ENCODE results near the gene PRKAR1B.

Gene PRKAR1B

DNA sequence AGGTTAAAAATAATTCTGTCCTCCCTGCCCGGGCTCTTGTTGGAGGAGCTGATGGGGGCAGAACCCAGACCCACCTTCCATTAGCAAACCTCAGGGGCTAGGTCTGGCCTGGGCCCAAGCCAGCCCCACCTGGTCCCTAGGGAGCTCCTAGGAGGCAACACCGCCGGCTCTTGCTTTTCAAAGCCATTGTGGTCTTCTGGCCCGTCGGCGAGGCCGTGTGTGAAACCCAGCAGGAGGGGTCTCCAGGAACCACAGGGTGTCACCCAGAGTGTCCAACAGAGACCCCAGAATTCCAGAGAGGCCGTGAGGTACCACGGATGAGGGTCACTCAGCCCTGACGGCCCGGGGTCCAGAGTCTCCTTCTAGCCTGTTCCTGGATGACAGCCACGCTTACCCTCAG lies 190.8 kb downstream of the PRKAR1B start:
- H3K9me3 ChIP-seq (ENCODE audit: control insufficient read depth, insufficient read depth, low read depth, low read length): no peaks in the 10 kb centered on the region
- no peak overlapping the region for H3K9ac ChIP-seq (ENCODE audit: low read length)
- no peaks in the 10 kb centered on the region for H3K27me3 ChIP-seq (ENCODE audit: control insufficient read depth, insufficient read depth, low read length)
- H3K27ac ChIP-seq (ENCODE audit: low read depth, low read length): no peak overlapping the region
- H3K4me3 ChIP-seq (ENCODE audit: low read depth, low read length): no peak overlapping the region
- no peaks in the 10 kb centered on the region for H3K36me3 ChIP-seq (ENCODE audit: control insufficient read depth, insufficient read depth, low read length)
- H3K4me1 ChIP-seq (ENCODE audit: control insufficient read depth, insufficient read depth, low read length): peaks cover 26% of the 10 kb centered on the region

DNA sequence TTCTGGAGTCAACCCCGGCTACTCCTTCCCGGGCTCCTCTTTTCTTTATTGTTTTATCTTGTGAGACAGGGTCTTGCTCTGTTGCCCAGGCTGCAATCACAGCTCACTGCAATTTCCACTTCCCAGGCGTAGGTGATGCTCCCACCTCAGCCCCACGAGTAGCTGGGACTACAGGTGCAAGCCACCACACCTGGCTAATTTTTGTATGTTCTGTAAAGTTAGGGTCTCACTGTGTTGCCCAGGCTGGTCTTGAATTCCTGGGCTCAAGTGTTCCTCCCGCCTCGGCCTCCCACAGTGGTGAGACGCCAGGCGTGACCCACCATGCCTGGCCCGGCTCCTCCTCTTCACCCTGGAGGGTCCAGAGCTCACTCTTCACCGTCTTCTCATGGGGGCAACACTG lies 192.1 kb downstream of the PRKAR1B start:
- Histone ChIP-seq H3K9me3 (ENCODE audit: control insufficient read depth, insufficient read depth, low read depth, low read length) (no peaks in the 10 kb centered on the region), H3K27me3 (ENCODE audit: control insufficient read depth, insufficient read depth, low read length) (no peaks in the 10 kb centered on the region), H3K4me3 (ENCODE audit: low read depth, low read length) (no peak overlapping the region), H3K27ac (ENCODE audit: low read depth, low read length) (no peak overlapping the region), H3K4me1 (ENCODE audit: control insufficient read depth, insufficient read depth, low read length) (peaks cover 22% of the 10 kb centered on the region), H3K36me3 (ENCODE audit: control insufficient read depth, insufficient read depth, low read length) (no peaks in the 10 kb centered on the region), H3K9ac (ENCODE audit: low read length) (no peak overlapping the region)

DNA sequence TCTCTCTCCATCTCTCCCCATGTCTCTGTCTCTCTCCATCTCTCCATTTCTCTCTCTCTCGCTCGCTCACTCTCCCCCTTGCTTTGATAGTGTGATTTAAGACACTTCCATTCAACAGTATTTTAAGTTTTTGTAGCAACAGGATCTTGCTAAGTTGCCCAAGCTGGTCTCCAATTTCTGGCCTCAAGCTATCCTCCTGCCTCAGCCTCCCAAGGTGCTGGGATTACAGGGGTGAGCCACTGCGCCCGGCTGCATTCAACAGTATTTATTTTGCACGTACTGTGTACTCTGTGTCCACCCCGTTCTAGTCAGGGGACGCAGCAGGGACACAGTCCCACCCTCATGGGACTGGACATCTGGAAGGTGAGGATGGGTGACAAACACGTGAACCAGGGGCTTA lies 193.0 kb downstream of the PRKAR1B start:
- H3K27ac ChIP-seq (ENCODE audit: low read depth, low read length): no peak overlapping the region
- no peaks in the 10 kb centered on the region for H3K27me3 ChIP-seq (ENCODE audit: control insufficient read depth, insufficient read depth, low read length)
- peaks cover 15% of the 10 kb centered on the region for H3K4me1 ChIP-seq (ENCODE audit: control insufficient read depth, insufficient read depth, low read length)
- no peaks in the 10 kb centered on the region for H3K9me3 ChIP-seq (ENCODE audit: control insufficient read depth, insufficient read depth, low read depth, low read length)
- no peaks in the 10 kb centered on the region for H3K36me3 ChIP-seq (ENCODE audit: control insufficient read depth, insufficient read depth, low read length)
- H3K4me3 ChIP-seq (ENCODE audit: low read depth, low read length): no peak overlapping the region
- no peak overlapping the region for H3K9ac ChIP-seq (ENCODE audit: low read length)

DNA sequence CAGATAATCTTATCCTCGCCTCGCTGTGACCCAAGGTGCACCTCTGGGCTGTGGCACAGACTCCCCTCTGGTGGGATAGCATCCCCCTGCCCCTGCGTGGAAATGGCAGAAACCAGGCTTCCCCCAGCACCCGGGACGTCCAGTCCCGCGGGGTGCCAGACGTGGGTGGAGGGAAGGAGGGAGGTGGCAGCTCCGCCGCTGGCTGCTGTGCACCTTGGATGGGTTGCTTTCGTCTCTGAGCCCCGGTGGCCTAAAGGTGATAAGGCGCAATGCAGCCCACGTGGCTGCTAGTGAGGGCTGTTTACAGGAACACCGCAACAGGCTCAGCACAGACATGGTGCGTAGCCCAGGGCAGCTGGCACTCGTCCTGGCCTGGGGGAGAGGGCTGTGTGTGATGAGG lies 193.8 kb downstream of the PRKAR1B start:
- no peaks in the 10 kb centered on the region for H3K36me3 ChIP-seq (ENCODE audit: control insufficient read depth, insufficient read depth, low read length)
- no peak overlapping the region for H3K4me3 ChIP-seq (ENCODE audit: low read depth, low read length)
- H3K9ac ChIP-seq (ENCODE audit: low read length): no peak overlapping the region
- no peak overlapping the region for H3K27ac ChIP-seq (ENCODE audit: low read depth, low read length)
- no peaks in the 10 kb centered on the region for H3K27me3 ChIP-seq (ENCODE audit: control insufficient read depth, insufficient read depth, low read length)
- H3K9me3 ChIP-seq (ENCODE audit: control insufficient read depth, insufficient read depth, low read depth, low read length): no peaks in the 10 kb centered on the region
- H3K4me1 ChIP-seq (ENCODE audit: control insufficient read depth, insufficient read depth, low read length): peaks cover 7% of the 10 kb centered on the region

DNA sequence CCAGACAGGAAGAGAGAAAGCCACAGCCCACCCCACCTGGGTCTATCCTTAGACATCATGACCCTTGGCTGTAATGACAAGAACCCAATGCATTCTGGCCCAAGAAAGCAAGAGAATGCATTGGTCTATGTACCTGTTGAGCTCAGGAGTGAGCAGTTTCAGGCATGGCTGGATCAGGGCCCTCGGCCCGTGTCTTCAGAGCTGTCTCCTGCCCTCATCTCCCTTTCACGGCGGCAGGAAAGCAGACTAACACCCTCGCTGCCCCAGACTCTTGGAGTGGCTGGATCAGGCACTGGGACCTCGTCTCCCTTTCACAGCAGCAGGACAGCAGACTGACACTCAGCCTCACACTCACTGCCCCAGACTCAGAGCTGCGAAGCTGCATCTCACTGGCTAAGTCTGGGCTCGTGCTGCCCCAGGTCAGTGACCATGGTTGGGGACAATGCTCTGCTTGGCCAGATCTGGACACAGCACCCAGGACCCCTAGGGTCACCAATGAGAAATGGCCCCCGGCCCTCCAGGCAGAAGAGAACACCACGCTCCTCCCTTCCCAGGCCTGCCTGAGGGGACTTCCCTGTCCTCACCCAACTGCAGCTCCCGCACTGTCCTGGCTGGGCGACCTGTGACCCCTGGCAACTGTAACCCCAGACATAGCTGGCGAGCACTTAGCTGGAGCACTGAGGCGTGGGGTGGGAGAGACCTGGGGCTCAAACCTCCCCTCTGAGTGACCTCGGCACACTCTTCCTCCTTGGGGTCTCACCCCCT lies 194.5 kb downstream of the PRKAR1B start:
- H3K4me1 ChIP-seq (ENCODE audit: control insufficient read depth, insufficient read depth, low read length): peaks cover under 1% of the 10 kb centered on the region; the same call in 1 of the 2 replicates
- H3K27me3 ChIP-seq (ENCODE audit: control insufficient read depth, insufficient read depth, low read length): no peaks in the 10 kb centered on the region
- no peaks in the 10 kb centered on the region for H3K36me3 ChIP-seq (ENCODE audit: control insufficient read depth, insufficient read depth, low read length)
- H3K4me3 ChIP-seq (ENCODE audit: low read depth, low read length): no peak overlapping the region
- H3K27ac ChIP-seq (ENCODE audit: low read depth, low read length): no peak overlapping the region
- no peak overlapping the region for H3K9ac ChIP-seq (ENCODE audit: low read length)
- H3K9me3 ChIP-seq (ENCODE audit: control insufficient read depth, insufficient read depth, low read depth, low read length): no peaks in the 10 kb centered on the region

DNA sequence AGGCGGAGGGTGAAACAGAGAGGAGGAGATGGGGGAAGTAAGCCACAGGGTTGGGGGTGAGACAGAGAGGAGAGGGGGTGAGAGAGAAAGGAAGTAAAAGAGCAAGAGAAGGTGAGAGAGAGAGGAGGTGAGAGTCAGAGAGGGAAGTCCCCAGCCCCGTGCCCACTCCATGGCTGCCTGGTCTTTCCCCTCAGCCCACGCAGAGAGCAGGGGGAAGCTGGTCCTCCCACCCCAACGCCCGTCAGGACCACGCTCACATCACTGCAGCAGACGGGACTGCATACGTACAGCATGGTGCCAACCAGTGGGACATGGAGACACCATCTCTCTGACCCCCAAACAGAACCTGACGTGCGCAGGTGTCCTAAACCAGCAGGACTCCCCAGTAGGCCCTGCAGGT lies 195.3 kb downstream of the PRKAR1B start:
- no peak overlapping the region for H3K27ac ChIP-seq (ENCODE audit: low read depth, low read length)
- no peak overlapping the region for H3K9ac ChIP-seq (ENCODE audit: low read length)
- H3K9me3 ChIP-seq (ENCODE audit: control insufficient read depth, insufficient read depth, low read depth, low read length): no peaks in the 10 kb centered on the region
- no peak overlapping the region for H3K4me3 ChIP-seq (ENCODE audit: low read depth, low read length)
- no peaks in the 10 kb centered on the region for H3K27me3 ChIP-seq (ENCODE audit: control insufficient read depth, insufficient read depth, low read length)
- H3K4me1 ChIP-seq (ENCODE audit: control insufficient read depth, insufficient read depth, low read length): peaks cover 1% of the 10 kb centered on the region; the same call in 1 of the 2 replicates
- no peaks in the 10 kb centered on the region for H3K36me3 ChIP-seq (ENCODE audit: control insufficient read depth, insufficient read depth, low read length)

DNA sequence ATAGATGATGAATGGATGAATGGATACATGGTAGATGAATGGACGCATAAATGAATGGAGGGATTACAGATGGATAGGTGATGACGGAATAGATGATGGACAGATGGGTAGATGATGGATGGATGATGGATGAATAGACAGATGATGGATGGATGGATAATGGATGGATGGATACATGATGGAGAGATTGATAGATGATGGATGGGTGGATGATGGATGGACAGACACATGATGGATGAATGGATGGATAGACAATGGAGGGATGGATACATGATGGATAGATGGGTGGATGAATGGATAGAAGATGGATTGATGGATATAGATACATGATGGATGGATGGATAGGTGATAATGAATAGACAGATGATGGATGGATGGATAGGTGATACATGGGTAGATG lies 198.6 kb downstream of the PRKAR1B start:
- H3K4me1 ChIP-seq (ENCODE audit: control insufficient read depth, insufficient read depth, low read length): peaks cover 8% of the 10 kb centered on the region
- H3K27ac ChIP-seq (ENCODE audit: low read depth, low read length): no peak overlapping the region
- no peaks in the 10 kb centered on the region for H3K9me3 ChIP-seq (ENCODE audit: control insufficient read depth, insufficient read depth, low read depth, low read length)
- H3K4me3 ChIP-seq (ENCODE audit: low read depth, low read length): no peak overlapping the region
- H3K27me3 ChIP-seq (ENCODE audit: control insufficient read depth, insufficient read depth, low read length): peaks cover 21% of the 10 kb centered on the region
- no peaks in the 10 kb centered on the region for H3K36me3 ChIP-seq (ENCODE audit: control insufficient read depth, insufficient read depth, low read length)
- H3K9ac ChIP-seq (ENCODE audit: low read length): no peak overlapping the region

DNA sequence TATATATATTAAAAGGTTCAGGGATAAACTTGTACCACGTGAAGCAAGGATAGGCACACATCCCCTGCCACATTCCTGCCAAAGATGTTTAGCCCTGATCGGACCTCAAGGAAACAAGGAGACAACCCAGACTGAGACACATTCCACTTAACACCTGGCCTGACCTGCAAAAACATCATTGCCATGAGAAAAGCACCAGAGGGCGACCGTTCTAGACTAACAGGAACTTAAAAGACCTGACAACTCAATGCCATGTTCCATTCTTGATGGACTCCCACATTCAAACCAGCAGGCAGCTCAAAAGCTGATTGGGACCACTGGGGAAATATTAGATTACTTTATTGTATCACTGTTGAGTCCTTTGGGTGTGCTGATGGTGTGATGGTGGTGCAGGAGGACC lies 199.4 kb downstream of the PRKAR1B start:
- H3K4me1 ChIP-seq (ENCODE audit: control insufficient read depth, insufficient read depth, low read length): peaks cover 12% of the 10 kb centered on the region
- H3K36me3 ChIP-seq (ENCODE audit: control insufficient read depth, insufficient read depth, low read length): no peaks in the 10 kb centered on the region
- H3K4me3 ChIP-seq (ENCODE audit: low read depth, low read length): no peak overlapping the region
- no peak overlapping the region for H3K9ac ChIP-seq (ENCODE audit: low read length)
- no peaks in the 10 kb centered on the region for H3K9me3 ChIP-seq (ENCODE audit: control insufficient read depth, insufficient read depth, low read depth, low read length)
- no peak overlapping the region for H3K27ac ChIP-seq (ENCODE audit: low read depth, low read length)
- peaks cover 29% of the 10 kb centered on the region for H3K27me3 ChIP-seq (ENCODE audit: control insufficient read depth, insufficient read depth, low read length)

DNA sequence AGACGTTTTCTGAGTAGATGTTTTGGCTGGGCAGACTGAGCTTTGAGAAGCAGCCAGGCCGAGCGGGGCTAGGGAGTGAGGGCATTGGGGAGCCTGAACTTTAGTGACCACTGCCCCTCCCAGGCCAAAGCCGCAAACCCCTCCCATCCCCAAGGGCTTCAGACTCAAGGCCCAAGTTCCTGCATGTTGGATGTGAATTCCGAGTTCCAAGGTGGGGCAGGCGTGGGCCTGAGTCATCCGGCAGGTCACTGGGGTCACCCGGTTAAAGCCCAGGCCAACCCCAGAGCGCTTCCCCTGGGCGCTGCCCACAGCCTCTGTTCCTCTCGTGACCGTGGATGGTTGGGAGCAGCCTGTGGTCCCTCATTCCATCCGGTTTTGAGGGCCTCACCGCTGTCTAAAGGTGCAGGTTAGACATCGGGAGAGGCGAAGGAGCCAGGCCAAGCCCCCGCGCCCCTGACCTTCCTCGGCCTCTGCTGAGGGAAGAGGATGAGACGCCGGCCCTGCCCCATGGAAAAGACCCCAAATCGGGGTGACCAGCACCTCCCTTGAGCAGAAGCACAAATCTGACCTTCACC lies 200.5 kb downstream of the PRKAR1B start:
- H3K27me3 ChIP-seq (ENCODE audit: control insufficient read depth, insufficient read depth, low read length): peaks cover 40% of the 10 kb centered on the region
- H3K9ac ChIP-seq (ENCODE audit: low read length): no peak overlapping the region
- no peak overlapping the region for H3K27ac ChIP-seq (ENCODE audit: low read depth, low read length)
- no peaks in the 10 kb centered on the region for H3K9me3 ChIP-seq (ENCODE audit: control insufficient read depth, insufficient read depth, low read depth, low read length)
- peaks cover 15% of the 10 kb centered on the region for H3K4me1 ChIP-seq (ENCODE audit: control insufficient read depth, insufficient read depth, low read length)
- no peak overlapping the region for H3K4me3 ChIP-seq (ENCODE audit: low read depth, low read length)
- no peaks in the 10 kb centered on the region for H3K36me3 ChIP-seq (ENCODE audit: control insufficient read depth, insufficient read depth, low read length)

DNA sequence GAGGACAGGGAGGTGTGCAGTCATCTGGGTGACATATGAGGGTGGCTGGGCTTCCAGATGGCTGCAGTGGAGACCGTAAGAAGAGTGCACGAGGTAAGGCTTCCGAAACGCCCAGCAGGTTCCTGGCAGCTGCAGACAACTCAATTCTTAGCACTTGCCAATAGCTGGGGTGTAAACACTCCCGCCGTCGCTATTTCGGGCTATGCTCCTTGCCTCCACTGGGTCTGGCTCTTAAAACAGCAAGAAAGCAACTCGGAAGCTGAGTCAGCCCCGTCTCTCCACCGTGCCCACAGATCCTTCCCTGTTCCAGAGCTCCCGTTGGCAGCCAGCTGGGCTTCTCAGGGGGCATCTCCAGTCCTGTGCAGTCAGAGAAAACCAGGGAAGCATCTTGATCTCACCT lies 201.3 kb downstream of the PRKAR1B start:
- Histone ChIP-seq H3K27ac (ENCODE audit: low read depth, low read length) (no peak overlapping the region), H3K36me3 (ENCODE audit: control insufficient read depth, insufficient read depth, low read length) (no peaks in the 10 kb centered on the region), H3K4me1 (ENCODE audit: control insufficient read depth, insufficient read depth, low read length) (peaks cover 23% of the 10 kb centered on the region), H3K4me3 (ENCODE audit: low read depth, low read length) (no peak overlapping the region), H3K9me3 (ENCODE audit: control insufficient read depth, insufficient read depth, low read depth, low read length) (no peaks in the 10 kb centered on the region), H3K27me3 (ENCODE audit: control insufficient read depth, insufficient read depth, low read length) (peaks cover 48% of the 10 kb centered on the region), H3K9ac (ENCODE audit: low read length) (no peak overlapping the region)

DNA sequence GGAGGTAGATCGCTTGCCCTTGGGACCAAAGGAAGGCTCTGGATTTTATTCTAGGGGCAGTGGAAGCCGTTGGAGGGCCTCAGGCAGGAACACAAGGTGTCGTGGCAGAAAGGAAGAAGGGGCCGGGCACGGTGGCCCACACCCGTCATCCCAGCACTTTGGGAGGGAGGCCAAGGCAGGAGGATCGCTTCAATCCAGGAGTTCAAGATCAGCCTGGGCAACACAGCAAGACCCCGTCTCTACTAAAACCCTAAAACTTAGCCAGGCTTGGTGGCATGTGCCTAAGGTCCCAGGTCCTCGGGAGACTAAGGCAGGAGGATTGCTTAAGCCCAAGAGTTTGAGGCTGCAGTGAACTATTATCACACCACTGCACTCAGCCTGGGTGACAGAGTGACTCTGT lies 202.3 kb downstream of the PRKAR1B start:
- Histone ChIP-seq H3K4me1 (ENCODE audit: control insufficient read depth, insufficient read depth, low read length) (peaks cover 26% of the 10 kb centered on the region), H3K4me3 (ENCODE audit: low read depth, low read length) (no peak overlapping the region), H3K36me3 (ENCODE audit: control insufficient read depth, insufficient read depth, low read length) (no peaks in the 10 kb centered on the region), H3K9ac (ENCODE audit: low read length) (no peak overlapping the region), H3K27ac (ENCODE audit: low read depth, low read length) (no peak overlapping the region), H3K9me3 (ENCODE audit: control insufficient read depth, insufficient read depth, low read depth, low read length) (no peaks in the 10 kb centered on the region), H3K27me3 (ENCODE audit: control insufficient read depth, insufficient read depth, low read length) (peaks cover 54% of the 10 kb centered on the region)

Measured in HUES6 (cell line).